GM19372 (cell line): ENCODE data around the gene UPF1.

Experiments
- ATAC-seq: cut with Tn5 transposase; IDR thresholded peaks from one replicate; pipeline ENCODE4 v1.9.1; 2021; ENCODE audit warnings: mild to moderate bottlenecking, low read depth, moderate library complexity; ENCODE audit not compliant: unreplicated experiment

UPF1 gene

DNA sequence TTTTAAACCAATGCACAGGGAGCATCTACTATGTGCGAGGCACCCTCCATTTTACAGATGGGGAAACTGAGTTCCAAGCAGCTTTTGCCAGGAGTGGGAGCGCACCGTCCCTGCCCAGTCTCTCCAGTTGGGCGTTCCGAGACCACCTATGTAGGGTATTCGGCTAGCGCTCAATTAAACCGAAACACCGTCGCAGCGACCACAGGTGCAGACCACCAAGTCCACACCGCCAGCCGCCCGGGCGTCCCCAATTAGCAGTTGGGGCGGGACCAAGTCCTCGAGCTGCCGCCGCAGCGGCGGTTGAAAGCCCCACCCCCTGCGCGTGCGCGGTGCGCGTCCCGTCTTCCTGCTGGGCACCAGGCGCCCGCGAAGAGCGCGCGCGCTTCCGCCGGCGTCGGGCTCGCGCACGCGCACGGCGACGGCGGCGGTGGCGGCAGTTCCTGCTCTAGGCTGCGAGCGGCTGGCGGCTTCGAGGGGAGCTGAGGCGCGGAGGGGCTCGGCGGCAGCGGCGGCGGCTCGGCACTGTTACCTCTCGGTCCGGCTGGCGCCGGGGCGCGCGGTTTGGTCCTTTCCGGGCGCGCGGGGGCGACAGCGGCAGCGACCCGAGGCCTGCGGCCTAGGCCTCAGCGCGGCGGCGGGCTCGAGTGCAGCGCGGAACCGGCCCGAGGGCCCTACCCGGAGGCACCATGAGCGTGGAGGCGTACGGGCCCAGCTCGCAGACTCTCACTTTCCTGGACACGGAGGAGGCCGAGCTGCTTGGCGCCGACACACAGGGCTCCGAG lies at the start of gene UPF1:
Gene UPF1, plus strand, starts transcription at position 436 of the 782 bp plus-strand sequence. Its CDS starts 251 bp downstream, at position 687.
- peak; percentile 75 for ATAC-seq

DNA sequence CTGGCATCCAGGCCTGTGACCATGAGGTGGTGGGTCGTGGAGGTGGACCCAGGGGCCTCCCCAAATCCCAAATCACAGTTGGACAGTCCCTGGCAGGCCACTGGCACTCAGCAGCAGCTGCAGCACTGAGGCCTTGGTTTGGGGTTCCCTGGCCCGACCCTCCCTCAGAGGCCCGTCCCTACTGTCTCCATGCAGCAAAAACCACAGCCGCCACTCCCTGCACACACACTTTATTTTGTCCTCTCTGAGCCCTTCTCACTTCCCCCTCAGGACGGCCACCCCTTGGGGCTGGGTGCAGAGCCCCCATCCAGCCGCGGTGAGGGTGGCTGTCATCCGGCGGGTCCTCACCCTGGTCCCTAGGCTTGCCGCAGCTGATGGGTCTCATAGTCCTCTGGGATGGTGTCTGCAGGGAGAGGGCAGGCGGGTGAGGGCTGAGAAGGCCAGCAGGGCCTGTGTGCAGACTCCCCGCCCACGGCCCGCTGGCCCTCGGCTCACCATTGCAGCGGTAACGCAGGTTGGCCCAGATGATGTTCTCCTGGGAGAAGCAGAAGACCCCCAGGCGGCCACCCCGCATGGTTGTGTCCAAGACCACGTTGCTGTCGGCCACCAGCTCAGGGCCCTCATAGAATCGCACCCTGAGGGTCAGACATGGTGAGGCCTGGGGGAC lies 49.1 kb upstream of the UPF1 start:
- no peak for ATAC-seq

DNA sequence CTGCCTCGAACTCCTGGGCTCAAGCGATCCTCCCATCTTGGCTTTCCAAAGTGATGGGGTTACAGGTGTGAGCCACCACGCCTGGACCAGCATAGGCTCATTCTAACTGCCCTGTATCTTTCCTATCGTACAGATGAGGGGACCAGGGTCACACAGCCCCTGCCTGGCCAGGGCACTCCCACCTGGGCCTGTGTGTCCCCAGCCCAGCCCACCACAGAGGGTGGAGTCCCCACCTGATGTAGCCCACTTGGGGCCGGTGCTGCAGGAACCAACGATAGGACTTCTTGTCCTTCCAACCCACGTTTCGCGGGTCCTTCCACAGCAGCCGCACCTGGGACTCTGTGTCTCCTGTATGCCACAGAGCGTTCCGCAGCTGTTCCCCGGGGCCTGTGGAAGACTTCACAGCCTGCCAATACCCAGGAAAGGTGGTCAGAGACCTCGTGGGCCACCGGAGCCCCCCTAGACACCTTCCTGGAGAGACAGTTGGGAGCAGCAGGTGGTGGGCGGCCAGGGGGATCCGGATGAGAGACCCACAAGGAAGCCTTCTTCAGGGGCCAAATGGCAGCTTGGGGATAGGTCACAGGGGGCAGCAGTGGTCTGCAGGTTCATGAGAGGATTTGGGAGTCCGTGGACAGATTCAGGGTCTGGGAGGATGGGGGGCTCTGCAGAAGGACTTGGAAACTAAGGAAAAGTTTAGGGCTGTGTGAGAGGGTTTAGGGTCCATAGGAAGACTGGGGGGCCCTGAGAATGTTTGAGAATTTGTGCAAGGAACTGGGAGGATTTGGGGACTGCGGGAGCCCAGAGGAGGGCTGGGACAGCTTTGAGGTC lies 47.6 kb upstream of the UPF1 start:
- no peak for ATAC-seq

DNA sequence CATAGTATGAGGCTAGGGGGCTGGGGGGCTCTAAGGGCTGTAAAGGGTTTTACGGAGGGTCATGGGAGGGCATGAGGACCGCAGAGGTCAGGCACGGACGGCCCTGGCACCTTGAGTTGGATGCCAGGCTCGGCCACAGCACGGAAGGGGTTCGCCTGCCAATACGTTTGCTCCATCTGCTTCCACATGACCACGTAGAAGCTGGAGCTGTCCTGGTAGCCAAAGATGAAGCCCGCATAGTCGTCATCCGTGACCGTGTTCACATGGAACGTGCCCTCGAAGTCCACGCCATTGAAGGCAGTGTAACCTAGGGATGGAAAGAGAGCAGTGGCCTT lies 47.0 kb upstream of the UPF1 start:
- ATAC-seq = no peak

DNA sequence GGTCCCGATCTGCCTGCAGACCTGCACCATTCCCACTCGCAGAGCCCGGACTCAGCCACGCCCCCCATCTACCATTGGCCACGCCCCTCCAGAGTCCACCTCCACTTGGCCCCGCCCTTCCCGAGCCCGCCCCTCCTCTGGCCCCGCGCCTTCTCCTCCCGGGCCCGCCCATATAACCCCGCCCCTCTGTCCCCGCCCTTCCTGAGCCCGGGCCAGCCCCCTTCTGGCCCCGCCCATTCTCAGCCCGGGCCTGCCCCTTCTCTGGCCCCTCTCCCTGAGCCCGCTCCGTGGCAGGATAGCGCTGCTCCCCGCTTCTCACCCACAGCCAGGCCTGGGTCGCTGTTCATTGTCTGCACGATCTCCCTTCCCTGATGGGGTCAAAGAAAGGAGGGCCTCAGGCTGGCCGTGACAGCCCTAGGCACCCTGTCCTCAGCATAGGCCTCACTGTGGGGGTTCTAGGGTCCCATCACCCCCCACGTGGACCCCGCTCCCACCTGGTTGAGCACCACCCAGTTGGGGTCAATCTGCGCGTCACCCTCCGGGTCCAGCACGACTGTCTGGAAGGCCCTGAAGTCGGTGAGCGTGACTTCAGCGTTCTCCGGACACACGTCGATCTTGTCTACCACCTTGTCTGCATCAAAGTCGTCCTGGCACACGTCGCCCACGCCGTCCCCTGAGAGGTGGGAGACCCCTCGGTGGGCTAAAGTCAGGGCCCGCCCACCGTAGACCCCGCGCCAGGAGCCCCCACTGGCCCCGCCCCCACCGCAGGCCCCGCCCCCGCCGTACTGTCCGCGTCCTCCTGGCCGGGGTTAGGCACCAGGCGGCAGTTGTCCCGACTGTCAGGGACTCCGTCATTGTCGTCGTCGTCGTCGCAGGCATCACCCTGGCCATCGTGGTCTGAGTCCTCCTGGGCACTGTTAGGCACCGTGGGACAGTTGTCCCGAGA lies 46.3 kb upstream of the UPF1 start:
- no peak for ATAC-seq

DNA sequence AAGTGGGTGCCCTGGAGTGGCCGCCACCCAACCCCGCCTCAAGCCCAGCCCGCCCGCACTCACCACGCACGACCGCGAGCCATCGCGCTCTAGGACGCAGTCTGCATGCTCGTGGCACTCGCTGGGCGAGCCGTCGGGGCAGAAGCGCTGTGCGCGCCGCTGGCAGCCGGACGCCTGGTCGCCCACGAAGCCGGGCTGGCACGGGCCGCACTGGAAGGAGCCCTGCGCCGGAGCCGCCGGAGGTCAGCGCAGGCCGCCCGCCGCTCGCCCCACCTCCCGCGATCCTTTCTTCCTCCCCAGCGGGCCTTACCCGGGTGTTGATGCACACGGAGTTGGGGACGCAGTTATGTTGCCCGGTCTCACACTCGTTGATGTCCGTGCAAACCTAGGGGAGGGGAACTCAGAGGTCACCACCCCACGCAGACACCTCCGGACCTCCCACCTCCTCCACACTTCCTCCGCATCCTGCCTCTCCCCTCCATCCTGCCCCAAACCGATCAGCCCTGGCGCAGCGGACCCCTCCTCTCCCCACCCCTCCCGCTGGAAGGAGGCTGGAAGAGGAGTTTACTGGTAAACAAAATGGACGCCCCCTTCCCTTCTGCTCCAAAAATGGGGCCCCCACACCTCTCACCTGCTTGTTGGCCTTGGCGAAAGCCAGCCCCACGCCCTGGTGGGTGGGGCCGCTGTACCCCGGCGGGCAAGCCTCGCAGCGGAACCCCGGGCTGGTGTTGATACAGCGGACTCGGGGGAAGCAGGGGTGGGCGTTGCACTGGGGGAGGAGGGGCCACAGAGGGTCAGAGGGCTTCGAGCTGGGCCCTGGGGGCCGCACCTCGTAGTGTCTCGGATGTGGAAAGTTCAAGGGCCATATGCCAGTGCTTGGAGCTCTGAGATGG lies 43.0 kb upstream of the UPF1 start:
- no peak for ATAC-seq

DNA sequence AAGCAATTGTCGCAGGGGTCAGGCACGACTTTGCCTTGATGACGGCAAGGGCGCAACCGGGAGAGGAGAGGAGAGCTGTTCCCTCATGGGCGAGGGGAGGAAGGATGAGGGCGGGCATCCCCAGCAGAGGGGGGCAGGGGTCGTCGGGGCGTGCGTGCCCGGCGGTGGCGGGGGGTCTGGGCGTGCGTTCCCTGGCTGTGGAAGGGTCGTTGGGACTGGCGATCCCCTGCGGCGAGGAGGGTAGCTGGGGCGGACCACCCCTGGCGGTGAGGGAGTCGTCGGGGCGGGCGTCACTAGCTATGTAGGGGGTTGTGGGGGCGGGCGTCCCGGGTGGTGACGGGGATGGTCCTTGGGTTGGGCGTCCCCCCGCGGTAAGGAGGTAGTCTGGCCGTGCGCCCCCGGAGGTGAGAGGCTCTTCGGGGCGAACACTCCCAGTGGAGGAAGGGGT lies 42.3 kb upstream of the UPF1 start:
- ATAC-seq = no peak

DNA sequence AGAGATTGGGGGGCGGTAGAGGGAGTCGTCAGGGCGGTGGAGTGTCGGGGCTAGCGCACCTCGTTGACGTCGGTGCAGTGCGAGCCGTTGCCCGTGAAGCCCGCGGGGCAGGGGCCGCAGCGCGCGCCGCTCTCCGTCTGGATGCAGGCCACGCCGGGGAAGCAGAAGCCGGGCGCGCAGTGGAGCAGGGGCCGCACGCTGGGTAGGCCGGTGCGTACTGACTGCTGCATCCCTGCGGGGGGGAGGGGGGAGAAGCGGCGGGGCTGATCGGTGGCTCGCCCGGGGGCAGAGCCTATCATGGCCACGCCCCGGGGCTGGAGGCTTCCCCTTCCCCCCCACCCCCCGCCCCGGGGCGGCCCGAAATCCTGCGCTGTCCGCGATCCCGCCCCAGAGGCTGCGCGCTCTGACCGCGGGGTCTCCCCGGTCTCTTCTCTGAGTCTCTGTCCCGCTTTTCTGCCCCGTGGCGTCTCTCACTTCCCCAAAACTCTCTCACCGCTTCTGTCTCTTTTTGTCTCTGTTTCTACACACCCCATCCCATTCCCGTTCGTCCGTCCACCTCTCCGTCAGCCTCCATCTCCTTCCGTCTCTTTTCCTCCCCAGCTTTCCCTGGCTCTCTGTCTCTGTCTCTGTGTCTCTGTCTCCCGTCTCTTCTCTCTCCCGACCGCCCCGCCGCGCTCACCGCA lies 41.7 kb upstream of the UPF1 start:
- ATAC-seq = no peak

DNA sequence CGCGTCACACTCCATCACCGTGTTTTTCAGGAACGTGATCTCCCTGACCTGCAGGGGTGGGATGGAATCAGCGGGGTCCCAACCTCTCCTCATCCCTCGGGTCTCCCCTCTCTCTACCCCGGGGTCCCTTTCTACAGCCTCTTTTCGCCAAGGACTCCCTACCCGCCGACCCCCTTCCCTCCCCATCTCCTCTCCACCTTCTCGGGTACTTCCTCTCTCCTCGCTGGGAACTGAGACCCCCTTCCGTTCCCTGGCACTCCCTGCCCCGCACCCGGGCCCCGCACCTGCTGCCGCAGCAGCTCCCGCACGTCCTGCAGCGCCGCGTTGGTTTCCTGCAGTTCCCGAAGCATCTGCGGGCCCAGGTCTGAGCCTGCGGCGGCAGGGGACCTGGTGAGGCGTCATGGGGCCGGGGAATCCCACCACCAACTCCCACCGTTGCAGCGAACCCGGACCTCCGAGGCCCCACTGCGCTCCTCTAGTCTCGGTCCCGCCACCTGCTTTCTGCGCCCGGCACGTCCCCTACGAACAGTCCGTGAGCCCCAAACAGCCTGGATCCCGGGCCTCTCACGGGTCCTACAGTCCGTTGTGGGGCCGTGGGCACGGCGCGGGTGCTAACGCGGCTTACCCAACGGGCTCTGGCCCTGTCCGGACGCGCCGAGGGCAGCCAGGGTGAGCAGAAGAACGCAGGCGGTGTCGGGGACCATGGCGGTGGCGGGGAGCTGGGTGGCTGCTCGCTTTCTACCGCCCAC lies 41.0 kb upstream of the UPF1 start, which contains the start of gene COMP:
Gene COMP, minus strand, starts transcription at position 740 of the 749 bp plus-strand sequence. Its CDS starts 36 bp downstream, at position 704.
- no peak for ATAC-seq

DNA sequence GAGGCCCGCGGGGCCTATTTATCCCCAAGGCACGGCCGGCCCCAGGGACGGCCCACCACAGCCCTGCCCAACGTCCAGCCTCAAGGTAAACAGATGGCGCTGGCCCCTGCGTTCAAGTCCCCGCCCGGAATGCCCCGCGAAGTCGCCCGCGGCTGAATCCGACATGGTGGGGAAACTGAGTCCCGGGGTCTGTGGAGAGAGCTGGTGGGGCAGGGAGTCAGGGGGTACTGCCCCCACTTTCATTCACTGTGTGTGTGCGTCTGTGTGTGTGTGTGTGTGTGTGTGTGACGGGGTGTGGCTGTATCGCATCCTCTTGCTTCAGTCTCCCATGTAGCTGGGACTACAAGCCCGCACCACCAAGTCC lies 40.5 kb upstream of the UPF1 start:
- no peak for ATAC-seq

DNA sequence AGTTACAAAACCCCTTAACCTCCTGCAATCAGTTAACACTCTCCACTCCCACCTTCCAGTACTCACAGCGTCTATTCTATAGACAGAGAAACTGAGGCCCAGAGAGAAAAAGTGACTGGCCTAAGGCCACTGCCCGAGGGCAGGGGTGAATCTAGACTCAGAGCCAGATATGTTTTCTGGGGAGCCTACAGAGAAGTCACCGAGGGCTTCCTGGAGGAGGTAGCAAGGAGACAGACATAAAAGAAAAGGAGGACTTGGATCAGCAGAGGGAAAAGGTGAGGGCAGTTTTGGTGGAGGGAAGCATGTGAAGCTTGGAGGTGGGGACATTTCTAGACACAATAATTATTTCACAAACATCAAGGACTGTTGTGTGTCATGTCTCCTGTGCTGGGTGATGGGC lies 39.1 kb upstream of the UPF1 start:
- ATAC-seq = no peak

DNA sequence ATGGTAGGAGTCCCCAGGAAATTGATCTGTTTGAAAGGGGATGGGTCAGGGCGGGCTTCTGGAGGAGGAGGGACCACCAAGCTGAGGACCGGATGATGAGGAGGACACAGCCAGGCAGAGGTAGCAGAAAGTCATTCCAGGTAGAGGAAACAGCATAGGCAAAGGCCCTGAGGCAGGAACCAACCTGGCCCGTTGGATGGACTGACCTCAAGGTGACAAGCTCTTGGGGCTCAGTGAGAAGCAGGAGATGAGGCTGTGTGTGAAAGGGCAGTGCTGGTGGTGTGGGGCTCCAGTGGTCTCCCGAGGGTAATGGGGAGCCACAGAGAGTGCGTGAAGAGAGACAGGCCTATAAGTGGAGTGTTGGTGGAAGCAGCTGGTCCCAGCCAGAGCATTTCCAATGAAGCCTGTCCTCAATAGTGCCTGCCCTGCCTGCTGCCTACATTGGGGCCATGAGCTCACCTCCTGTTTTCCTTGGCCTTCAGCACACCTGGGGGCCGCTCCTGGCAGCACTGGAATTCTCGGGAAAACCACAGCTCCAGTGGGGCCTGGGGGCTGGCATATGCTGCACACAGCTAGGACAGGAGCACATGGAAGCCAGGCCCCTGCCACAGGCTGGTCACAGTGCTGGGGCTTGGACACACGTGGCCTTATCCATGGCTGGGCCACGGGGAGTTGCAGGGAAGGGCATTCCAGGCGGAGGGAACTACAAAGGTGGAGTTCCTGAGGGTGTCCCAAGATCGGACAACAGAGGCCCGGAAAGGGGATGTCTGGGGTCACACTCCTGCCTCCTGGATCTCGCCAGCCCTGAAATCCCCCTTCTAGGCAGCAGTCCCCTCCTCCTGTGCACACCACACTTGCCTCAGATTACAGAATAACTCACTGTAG lies 38.4 kb upstream of the UPF1 start:
- no peak for ATAC-seq

DNA sequence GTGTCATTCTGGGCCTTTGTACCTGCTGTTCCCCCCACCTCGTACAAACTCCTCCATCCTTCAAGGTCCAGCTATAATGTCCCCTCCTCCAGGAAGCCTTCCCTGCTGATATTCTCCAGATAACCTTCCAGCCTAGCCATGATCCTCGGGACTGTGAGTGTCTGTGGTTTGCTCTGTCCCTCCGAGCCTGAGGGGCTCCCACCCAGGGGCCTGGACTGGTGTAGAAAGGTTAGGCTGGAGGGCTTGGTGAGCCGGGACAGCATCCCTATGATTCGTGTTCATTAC lies 37.8 kb upstream of the UPF1 start:
- ATAC-seq = no peak

DNA sequence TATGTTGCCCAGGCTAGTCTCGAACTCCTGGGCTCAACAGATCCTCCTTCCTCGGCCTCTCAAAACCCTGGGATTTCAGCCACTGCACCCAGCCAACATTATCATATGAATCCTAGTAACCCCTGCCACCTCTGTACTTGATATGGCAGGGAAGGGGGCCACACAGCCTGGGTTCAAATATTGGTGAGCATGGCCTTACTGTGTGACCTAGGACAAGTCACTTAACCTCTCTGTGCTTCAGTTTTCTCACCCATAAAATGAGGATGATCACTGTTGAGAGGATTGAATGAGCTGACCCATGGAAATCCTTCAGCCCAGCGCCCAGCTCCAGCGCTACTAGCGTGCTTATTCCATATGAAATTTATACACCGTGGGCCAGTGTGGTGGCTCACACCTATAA lies 37.1 kb upstream of the UPF1 start:
- no peak for ATAC-seq

DNA sequence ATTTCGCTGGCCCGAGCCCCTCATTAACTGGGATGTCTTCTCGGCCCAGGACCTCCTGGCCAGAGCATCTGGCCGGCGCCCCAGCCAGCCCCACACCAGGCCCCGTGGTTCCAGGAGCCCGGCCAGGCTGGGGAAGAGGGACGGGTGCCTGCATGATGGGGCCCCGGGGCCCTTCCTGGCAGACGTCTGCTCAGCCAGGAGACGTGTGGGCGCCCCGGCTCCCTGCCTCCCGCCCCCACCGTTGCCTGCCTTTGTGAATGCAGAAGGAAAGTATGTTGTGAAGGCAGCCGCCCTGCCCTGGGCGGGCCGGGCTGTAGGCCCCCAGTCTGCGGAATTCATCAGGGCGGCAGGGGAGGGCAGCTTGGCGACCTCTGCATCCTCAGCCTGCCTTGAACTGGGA lies 36.2 kb upstream of the UPF1 start:
- ATAC-seq = no peak

DNA sequence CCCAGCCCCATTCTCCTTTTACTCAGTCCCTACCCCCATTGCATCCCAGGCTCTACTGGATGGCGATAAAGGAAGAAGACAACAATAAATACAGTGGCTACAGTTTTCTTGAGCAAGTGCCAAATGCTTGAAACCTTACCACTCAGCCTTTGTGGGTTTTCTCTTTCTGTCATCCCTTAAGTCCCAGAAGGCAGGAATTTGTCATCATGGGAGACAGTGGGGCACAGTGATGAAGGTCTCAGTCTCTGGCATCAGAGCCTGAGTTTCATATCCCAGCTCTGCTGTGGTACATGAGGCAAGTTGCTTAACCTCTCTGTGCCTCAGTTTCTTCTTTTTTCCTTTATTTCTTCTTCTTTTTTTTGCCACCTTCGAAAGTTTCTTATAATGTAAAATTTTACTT lies 35.5 kb upstream of the UPF1 start:
- no peak for ATAC-seq
